HepG2 (cell line): ENCODE results near the gene MPZL3.

Source experiments
- CTCF ChIP-seq: sonication (generic); formaldehyde crosslinking; IDR thresholded peaks from 2 replicates; pipeline ENCODE4 v1.5.0; 2020; ENCODE audit warnings: mild to moderate bottlenecking, missing genetic modification reagents, moderate library complexity
- ZBTB21 ChIP-seq: sonication (generic); formaldehyde crosslinking; IDR thresholded peaks from 2 replicates; pipeline ENCODE4 v1.4.0; 2020; ENCODE audit warnings: missing genetic modification reagents
- ZBTB8A ChIP-seq: sonication (generic); formaldehyde crosslinking; IDR thresholded peaks from 2 replicates; pipeline ENCODE4 v1.4.0; 2020; ENCODE audit warnings: mild to moderate bottlenecking, low read depth, missing genetic modification reagents, borderline replicate concordance
- ZNF501 ChIP-seq: sonication (generic); formaldehyde crosslinking; IDR thresholded peaks from 2 replicates; pipeline ENCODE4 v1.5.1; 2020; ENCODE audit warnings: mild to moderate bottlenecking, moderate library complexity, missing genetic modification reagents
- TF ChIP-seq, protein P1 (sequence below): sonication (generic); formaldehyde crosslinking; IDR thresholded peaks from 2 replicates; pipeline ENCODE4 v1.4.0; 2020; ENCODE audit warnings: missing genetic modification reagents

GRCh38 chr11:118233850-118234249 lies 18.3 kb downstream of the MPZL3 start:
- TF ChIP-seq ZNF501 (CRISPR knock-in tag) (no peak), ZBTB21 (CRISPR knock-in tag) (no peak), CTCF (CRISPR knock-in tag) (no peak), ZBTB8A (CRISPR knock-in tag) (no peak)
- TF ChIP-seq, protein P1, sequence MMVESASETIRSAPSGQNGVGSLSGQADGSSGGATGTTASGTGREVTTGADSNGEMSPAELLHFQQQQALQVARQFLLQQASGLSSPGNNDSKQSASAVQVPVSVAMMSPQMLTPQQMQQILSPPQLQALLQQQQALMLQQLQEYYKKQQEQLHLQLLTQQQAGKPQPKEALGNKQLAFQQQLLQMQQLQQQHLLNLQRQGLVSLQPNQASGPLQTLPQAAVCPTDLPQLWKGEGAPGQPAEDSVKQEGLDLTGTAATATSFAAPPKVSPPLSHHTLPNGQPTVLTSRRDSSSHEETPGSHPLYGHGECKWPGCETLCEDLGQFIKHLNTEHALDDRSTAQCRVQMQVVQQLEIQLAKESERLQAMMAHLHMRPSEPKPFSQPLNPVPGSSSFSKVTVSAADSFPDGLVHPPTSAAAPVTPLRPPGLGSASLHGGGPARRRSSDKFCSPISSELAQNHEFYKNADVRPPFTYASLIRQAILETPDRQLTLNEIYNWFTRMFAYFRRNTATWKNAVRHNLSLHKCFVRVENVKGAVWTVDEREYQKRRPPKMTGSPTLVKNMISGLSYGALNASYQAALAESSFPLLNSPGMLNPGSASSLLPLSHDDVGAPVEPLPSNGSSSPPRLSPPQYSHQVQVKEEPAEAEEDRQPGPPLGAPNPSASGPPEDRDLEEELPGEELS, result no peak
